Measurements from ENCODE around the gene RBBP8NL. TPM values are rescaled to one million over a fixed set of nuclear protein-coding genes. Genes with fewer than 3 reads are reported as not detected.

RBBP8NL gene
- total and polyA plus RNA-seq, 5 experiments from 2014 or later, result not detected

DNA sequence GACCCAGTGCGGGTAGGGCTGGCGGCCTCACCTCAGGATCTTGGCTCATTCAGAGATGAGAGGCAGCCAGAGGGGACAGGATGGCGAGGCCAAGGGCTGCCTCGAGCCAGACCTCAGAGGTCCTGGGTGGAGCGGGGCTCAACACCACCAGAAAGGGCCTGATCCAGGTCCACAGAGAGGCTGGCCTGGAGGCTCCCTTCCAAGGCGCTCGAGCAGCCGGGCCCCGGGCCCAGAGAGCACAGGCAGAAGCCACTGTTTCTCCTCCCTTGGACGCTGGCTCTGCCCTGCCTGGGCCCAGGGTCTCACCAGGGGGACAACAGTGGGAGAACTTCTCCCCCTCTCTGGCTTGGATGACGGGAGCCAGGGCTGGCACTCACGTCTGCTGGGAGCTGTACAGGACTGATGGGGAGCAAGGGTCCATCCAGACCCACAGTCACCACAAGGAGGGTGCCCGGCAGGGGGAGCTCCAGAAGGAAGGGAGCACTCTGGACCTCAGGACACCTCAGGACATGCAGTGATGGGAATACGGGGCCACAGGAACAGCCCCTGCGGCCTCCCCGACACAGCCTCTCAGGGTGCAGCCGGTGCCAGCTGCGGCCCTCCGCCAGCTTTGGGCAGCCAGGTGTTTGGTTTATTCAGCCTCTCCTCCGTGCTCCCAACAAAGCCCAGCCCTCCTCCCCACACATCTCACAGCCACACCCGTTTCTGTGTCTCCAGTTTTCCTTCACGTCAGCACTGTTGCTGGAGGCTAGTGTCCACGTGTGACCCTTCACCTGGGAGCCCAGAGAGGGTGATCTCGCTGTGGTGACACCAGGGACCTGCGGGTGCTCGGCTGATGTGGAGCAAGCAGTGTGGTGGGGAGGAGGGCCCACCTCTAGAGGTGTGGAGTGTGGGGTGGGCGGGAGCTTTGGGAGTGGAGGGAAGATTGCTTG lies 31.8 kb downstream of the RBBP8NL start:
- H3K4me3 Mint-ChIP-seq, result no peak overlapping the region
- POLR2A ChIA-PET, result no interaction called here
- no peak for DNase-seq

DNA sequence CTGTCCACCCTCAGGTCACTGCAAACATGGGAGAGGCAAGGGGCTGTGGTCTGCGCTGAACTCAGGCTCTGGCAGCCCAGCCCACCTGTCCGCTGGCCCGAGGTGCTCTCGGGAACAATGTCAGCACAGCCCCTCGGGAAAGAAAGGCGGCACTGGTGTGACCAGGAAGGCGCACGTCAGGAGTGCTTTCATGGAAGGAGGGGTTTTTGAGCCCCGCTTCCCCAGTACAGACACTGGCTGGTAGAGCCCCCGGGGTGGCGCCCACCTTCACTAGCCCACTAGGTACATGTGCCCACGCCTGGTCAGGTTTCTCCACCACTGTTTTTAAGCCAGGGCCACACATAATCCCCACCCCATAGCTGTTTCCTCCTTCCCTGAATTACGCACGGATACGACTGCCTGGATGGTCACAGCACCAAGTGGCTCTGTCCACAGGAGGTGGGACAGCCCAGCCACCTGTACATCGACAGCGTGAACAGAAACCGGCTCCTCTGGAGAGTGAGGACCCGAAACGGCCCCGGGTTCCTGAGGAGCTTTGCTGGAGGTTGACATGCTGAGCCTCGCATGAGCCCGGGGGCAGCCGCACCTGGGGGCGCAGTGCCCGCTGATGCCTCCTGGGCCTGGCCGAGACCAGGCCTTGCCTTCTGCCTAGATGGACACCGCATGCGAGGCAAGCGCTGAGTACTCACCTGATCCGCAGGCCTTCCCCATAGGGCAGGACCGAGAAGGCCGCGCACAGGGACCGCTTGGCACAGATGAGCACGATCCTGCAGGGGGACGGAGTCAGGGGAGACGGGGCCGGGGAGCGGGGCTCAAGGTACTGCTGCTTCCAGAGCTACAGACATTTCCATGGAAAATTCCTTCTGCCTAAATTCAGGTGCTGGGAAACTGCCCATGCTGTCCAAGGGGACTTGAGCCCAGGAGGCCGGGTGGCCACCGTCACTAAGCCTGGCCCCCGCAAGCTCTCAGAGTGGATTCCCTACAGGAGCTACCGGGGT lies 32.8 kb downstream of the RBBP8NL start:
- H3K27ac Mint-ChIP-seq, result peak overlapping the region in 1 of 10 donors; percentile 62
- POLR2A ChIA-PET, result interaction anchor here (0.6 kb wide), 1 partner anchor 1041 kb away, joined by 6 read pairs; no protein-coding TSS in a partner anchor
- no peak overlapping the region for H3K4me3 Mint-ChIP-seq

More for the DNA sequence above, 31.8 kb downstream of the RBBP8NL start:
- no peak for ATAC-seq
- no peaks in the 10 kb centered on the region for H3K9me3 Mint-ChIP-seq
- H3K27ac Mint-ChIP-seq, result no peak overlapping the region
- no peaks in the 10 kb centered on the region for H3K27me3 Mint-ChIP-seq
- H3K4me1 Mint-ChIP-seq, result peaks cover 0 to 3% (median under 1%) of the 10 kb centered on the region in 4 donors
- peaks cover 0 to 1% (median 0%) of the 10 kb centered on the region in 3 donors for H3K36me3 Mint-ChIP-seq

DNA sequence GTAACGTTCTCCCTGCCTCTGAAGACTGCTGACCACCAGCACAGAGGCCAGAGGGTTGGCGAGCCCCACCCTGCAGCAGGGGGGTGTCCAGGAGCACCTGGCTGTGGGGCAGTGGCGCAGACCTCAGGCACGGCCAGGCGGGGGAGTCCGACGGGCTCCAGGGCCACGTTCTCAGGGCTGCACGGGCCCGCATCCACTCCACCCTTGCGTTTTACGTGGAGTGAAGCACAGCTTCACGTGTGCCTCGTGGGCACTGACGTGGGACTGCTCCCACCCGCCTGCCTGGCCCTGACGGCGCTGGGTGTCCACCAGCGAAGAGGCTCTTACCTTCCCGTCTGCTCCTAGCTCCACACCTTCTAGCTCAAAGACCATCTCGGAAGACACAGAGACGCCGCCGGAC lies 33.5 kb downstream of the RBBP8NL start:
- H3K4me3 Mint-ChIP-seq, result no peak overlapping the region
- H3K36me3 Mint-ChIP-seq, result peaks cover 0 to 19% (median 0%) of the 10 kb centered on the region in 3 donors
- DNase-seq, result no peak
- H3K27ac Mint-ChIP-seq, result no peak overlapping the region
- H3K4me1 Mint-ChIP-seq, result peaks cover 5 to 16% (median 7%) of the 10 kb centered on the region in 4 donors
- no peak for ATAC-seq
- POLR2A ChIA-PET, result no interaction called here
- no peaks in the 10 kb centered on the region for H3K27me3 Mint-ChIP-seq
- H3K9me3 Mint-ChIP-seq, result no peaks in the 10 kb centered on the region

More for the DNA sequence above, 32.8 kb downstream of the RBBP8NL start:
- Mint-ChIP-seq H3K36me3 (peaks cover 0 to 12% (median 0%) of the 10 kb centered on the region in 3 donors), H3K4me1 (peaks cover 0 to 10% (median 4%) of the 10 kb centered on the region in 4 donors), H3K27me3 (no peaks in the 10 kb centered on the region), H3K9me3 (no peaks in the 10 kb centered on the region)
- DNase-seq (no peak), ATAC-seq (no peak)

DNA sequence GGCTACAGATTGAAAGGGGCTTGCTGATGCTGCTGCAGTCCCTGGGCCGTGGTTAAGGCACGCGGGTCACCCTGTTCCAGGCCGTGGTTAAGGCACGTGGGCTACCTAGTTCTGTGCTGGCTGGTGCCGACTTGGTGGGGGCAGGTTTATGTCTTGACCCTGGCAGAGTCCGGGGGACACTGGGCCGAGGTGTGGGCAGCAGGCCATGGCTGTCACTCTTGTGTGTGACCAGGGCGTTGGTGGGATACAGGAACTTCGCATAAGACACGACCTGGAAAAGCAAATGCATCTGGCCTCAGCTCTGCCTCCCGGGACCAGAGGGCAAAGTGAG lies 34.0 kb downstream of the RBBP8NL start:
- Mint-ChIP-seq H3K27me3 (no peaks in the 10 kb centered on the region), H3K4me1 (peaks cover 9 to 21% (median 10%) of the 10 kb centered on the region in 4 donors), H3K27ac (no peak overlapping the region), H3K4me3 (peak overlapping the region in 1 of 10 donors; percentile 34), H3K36me3 (peaks cover 0 to 22% (median 0%) of the 10 kb centered on the region in 3 donors), H3K9me3 (no peaks in the 10 kb centered on the region)
- POLR2A ChIA-PET, result no interaction called here
- ATAC-seq, result no peak
- no peak for DNase-seq

DNA sequence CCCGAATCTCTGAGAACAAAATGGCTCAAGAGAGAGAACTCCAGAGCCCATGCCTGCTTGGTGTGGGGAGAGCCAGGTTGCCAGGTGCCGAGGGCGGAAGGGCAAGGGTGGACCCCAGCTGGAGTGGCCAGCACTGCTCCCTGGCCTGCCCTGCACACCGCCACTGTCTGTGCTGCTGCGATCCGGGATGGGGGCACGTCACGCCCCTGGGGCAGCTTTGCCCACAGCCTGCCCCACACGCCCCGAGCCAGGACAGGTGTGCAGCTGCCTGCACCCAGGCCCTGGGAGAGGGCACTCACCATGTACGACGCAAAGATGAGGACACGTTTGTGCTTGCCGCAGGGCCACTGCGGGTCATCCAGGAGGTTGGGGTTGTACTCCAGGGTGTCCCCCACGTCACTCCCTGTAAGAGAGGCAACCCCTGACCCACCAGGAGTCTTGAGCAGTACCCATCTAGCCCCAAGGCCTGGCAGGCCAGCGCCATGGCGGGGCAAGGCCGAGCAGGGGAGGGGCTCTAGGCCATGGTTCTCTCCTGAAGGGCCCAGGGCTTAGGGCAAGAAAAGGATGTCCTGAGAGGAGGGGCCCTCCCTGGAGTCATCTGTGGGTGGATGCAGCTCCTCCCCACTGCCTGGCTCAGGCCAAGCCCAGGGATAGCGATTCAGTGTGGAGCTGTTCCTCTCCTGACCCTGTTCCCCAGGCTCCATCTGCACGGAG lies 34.6 kb downstream of the RBBP8NL start:
- DNase-seq, result no peak
- H3K4me1 Mint-ChIP-seq, result peaks cover 6 to 27% (median 16%) of the 10 kb centered on the region in 4 donors
- no peaks in the 10 kb centered on the region for H3K9me3 Mint-ChIP-seq
- H3K27me3 Mint-ChIP-seq, result no peaks in the 10 kb centered on the region
- H3K36me3 Mint-ChIP-seq, result peaks cover 0 to 25% (median 0%) of the 10 kb centered on the region in 3 donors
- ATAC-seq, result no peak
- no peak overlapping the region for H3K27ac Mint-ChIP-seq
- POLR2A ChIA-PET, result no interaction called here
- H3K4me3 Mint-ChIP-seq, result no peak overlapping the region

DNA sequence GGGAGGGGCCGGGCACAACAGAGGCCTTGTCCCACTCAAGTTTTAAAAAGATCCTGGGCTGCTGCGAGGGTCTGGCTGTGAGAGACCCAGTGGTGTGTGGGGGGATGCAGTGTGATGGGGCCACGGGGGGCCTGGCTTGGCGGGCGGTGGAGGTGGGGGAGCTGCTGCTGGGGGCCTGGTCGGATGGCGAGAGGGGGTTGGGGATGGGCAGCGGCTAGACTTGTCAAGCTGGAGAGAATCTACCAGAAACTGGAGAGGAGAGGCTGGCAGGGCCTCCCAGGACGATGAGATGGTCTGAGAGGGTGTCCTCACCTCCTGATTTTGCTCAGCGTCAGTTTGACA lies 35.3 kb downstream of the RBBP8NL start:
- Mint-ChIP-seq H3K36me3 (peaks cover 0 to 27% (median 0%) of the 10 kb centered on the region in 3 donors), H3K27ac (no peak overlapping the region), H3K4me1 (peaks cover 6 to 32% (median 21%) of the 10 kb centered on the region in 4 donors), H3K9me3 (no peaks in the 10 kb centered on the region), H3K4me3 (no peak overlapping the region), H3K27me3 (no peaks in the 10 kb centered on the region)
- POLR2A ChIA-PET, result no interaction called here
- DNase-seq (no peak), ATAC-seq (no peak)

DNA sequence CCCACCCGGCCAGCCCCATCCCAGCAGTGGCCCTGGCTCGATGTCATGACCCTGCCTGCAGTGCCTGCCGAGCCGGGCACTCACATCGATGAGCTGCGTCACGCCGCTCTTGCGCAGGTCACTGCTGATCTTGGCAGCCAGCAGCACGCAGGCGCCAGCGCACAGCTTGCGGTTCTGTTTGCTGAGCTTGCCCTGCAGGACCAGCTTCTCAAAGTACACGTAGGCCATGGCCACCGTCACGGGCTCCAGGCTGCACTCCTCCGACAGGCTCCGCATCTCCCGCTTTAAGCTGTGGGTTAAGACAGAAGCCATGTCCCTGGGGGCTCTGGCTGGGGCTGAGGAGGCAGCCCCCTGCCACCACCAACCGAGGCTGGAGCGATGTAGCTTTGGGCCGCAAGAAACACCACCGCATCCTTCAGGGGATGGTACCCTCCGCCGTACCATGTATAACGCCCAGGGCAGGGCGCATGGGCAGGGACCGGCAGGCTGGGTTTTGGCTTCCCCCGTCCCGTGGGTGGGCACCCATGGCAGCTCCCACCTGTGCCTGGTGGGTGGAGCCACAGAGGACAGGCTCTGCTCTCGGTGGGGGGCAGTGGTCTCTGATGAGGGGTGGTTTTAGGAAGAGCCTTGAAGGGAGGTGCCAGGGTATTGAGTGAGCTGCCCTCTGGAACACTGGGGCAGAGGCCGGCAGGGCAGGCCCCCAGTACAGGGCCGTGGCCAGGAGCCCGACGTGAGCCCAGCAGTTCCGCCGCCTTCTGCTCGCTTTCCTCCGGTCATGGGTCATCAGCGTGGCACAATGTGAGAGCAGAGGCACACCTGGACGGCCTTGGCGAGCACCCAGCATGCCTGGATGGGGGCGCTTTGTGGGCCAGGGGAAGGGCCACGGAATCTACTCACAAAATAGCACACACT lies 35.9 kb downstream of the RBBP8NL start:
- Mint-ChIP-seq H3K27ac (peak overlapping the region in 1 of 10 donors; percentile 63), H3K4me1 (peaks cover 8 to 35% (median 22%) of the 10 kb centered on the region in 4 donors), H3K36me3 (peaks cover 0 to 27% (median 0%) of the 10 kb centered on the region in 3 donors), H3K9me3 (no peaks in the 10 kb centered on the region), H3K4me3 (no peak overlapping the region), H3K27me3 (no peaks in the 10 kb centered on the region)
- DNase-seq (no peak), ATAC-seq (no peak)
- POLR2A ChIA-PET, result no interaction called here

DNA sequence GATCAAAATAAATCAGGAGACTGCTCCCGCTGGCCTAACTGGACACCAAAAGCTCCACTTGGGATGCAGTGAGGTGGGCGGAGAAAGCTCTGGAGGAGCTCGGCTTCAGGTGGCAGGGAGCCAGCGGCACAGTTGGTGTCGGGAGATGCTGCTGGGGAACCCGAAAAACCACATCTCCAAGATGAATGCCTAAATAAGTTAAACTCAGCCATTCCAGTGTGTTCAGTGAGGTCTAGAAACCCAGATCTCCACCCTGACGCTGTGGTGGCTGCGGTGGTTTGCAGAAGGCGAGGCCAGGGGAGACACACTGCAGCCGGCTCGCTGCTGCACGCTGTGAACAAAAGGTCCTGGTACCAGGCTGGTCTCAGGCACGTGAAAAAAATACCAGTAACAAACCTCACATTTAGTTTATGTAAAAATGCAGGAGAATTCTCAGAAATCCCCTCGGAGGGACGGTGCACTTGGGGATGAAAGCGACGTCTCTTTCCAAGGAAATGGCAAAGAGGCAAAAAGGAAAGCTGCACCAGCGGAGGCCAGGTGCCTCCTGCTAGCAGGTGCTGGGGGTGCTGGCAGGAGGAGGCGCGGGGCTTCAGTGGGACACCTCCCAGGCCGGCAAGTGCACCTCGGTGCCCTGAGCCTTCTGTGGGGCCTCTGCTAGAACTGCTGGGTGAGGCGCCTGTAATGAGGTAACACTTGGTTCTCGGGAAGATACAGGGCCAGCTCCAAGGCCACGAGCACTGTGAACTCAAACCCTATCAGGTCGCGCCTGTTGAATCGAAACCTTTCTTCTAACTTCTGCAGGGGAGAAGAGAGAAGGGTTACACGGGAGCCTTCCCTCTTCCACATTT lies 36.8 kb downstream of the RBBP8NL start:
- POLR2A ChIA-PET, result no interaction called here
- peaks cover 0 to 27% (median 0%) of the 10 kb centered on the region in 3 donors for H3K36me3 Mint-ChIP-seq
- no peaks in the 10 kb centered on the region for H3K9me3 Mint-ChIP-seq
- peak overlapping the region in 4 of 10 donors; percentile 4 to 63 (median 45) for H3K27ac Mint-ChIP-seq
- H3K4me1 Mint-ChIP-seq, result peaks cover 11 to 43% (median 30%) of the 10 kb centered on the region in 4 donors
- ATAC-seq (no peak), DNase-seq (no peak)
- no peaks in the 10 kb centered on the region for H3K27me3 Mint-ChIP-seq
- H3K4me3 Mint-ChIP-seq, result peak overlapping the region in 1 of 10 donors; percentile 41

DNA sequence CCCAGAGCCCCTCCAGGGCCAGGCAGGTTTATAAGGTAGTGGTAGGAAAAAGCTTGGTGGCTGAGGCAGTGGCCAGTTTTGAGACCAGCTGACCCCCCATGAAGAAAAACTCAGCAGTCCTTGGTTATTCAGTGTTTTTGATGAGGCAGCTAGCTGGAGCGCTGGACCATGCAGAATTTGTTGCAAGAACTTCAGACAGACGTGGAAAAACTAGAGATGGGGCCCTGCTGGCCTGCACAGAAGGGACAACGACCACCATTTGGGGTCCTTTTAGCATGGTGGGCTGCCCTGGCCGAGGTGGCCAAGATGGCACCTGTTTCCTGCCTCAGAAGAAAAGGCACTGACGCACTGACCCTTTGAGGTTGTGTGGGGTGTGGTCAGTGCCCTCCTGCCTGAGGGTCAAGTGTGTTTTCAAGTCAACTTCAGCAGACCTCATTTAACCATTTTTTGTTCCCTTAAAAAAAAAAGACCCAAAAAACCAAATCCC lies 37.7 kb downstream of the RBBP8NL start:
- Mint-ChIP-seq H3K4me1 (peaks cover 17 to 51% (median 38%) of the 10 kb centered on the region in 4 donors), H3K27ac (peak overlapping the region in 3 of 10 donors; percentile 57 to 94 (median 75)), H3K4me3 (peak overlapping the region in 1 of 10 donors; percentile 92), H3K36me3 (peaks cover 0 to 27% (median 0%) of the 10 kb centered on the region in 3 donors), H3K9me3 (no peaks in the 10 kb centered on the region), H3K27me3 (no peaks in the 10 kb centered on the region)
- POLR2A ChIA-PET, result no interaction called here
- no peak for ATAC-seq
- no peak for DNase-seq

DNA sequence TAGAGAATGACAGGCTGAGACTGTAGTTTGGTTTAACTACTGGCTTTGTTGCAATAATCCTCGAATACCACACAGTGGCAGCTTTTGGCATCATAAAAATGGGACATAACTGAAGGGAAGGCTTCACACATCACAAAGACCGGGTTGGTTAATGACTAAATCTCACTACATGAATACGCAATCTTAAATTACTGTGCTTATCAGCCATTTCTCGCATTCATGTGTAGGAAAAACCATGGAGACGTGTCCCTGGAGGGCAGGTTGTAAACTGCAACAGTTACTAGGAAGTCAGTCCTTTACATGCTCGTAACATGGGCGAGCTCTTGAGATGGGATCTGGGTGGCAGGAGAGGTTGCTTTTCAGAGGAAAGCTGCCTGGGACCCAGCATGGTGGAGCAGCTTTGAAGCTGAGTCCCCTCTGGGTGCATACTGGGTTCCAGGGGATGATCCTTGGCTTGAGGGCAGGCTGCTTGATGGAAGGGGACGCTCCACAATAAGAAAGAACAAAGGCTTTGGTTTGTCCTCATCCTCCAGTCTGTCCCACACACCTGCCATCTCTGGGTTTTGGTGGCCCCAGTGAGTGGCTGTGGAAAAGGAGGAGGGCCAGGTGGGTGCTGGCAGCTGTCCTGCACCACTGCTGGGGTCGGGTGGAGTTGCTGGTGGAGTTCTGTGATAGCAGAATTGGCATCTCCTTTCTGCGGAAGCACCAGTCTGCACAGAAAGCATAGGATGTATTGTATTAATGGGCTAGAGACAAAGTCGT lies 38.3 kb downstream of the RBBP8NL start:
- POLR2A ChIA-PET, result no interaction called here
- DNase-seq, result no peak
- no peak for ATAC-seq
- no peaks in the 10 kb centered on the region for H3K9me3 Mint-ChIP-seq
- peaks cover 0 to 27% (median 0%) of the 10 kb centered on the region in 3 donors for H3K36me3 Mint-ChIP-seq
- peak overlapping the region in 8 of 10 donors; percentile 40 to 95 (median 72) for H3K27ac Mint-ChIP-seq
- H3K27me3 Mint-ChIP-seq, result no peaks in the 10 kb centered on the region
- peaks cover 18 to 56% (median 39%) of the 10 kb centered on the region in 4 donors for H3K4me1 Mint-ChIP-seq
- peak overlapping the region; percentile 36 to 95 (median 90) for H3K4me3 Mint-ChIP-seq
